Fibroblast of lung (primary cell): ENCODE data around the gene RANBP1. TPM values are rescaled to one million over a fixed set of nuclear protein-coding genes. Genes with fewer than 3 reads are reported as not detected.

Source experiments
- DNase-seq, 2 donors: peaks; one replicate each; pipeline versions ENCODE4 v3.0.0 to v3.0.0-alpha.2; 2010; ENCODE audit warnings: low read depth in 2 of 2
- H2AFZ ChIP-seq: 2 replicates; pipeline ENCODE4 v1.5.1; 2012; ENCODE audit warnings: low read length, control low read depth, inconsistent platforms
- H3K27ac ChIP-seq: 2 replicates; pipeline ENCODE4 v1.5.1; 2011; ENCODE audit warnings: low read length, control low read depth; ENCODE audit not compliant: insufficient read depth
- H3K27me3 ChIP-seq: 2 replicates; pipeline ENCODE4 v1.5.1; 2011; ENCODE audit warnings: mild to moderate bottlenecking, low read length; ENCODE audit not compliant: control insufficient read depth, insufficient read depth
- H3K36me3 ChIP-seq: 2 replicates; pipeline ENCODE4 v1.5.1; 2011; ENCODE audit warnings: low read length; ENCODE audit not compliant: control insufficient read depth, insufficient read depth
- H3K4me1 ChIP-seq: 2 replicates; pipeline ENCODE4 v1.5.1; 2011; ENCODE audit warnings: low read length; ENCODE audit not compliant: control insufficient read depth, insufficient read depth; ENCODE audit errors: extremely low read depth
- H3K4me2 ChIP-seq: 2 replicates; pipeline ENCODE4 v1.5.1; 2011; ENCODE audit warnings: low read length, control low read depth; ENCODE audit not compliant: insufficient read depth; ENCODE audit errors: extremely low read depth
- H3K4me3 ChIP-seq, 4 experiments: fragments of 200-600 bp in 1 of 4; sonication (generic) in 1 of 4; replicated peaks in 1 of 4; 2 replicates each; pipeline ENCODE4 v1.5.1; 2011 to 2016; ENCODE audit warnings: low read length in 4 of 4, low read depth in 3 of 4, mild to moderate bottlenecking in 3 of 4, control low read depth in 2 of 4, inconsistent platforms in 1 of 4, mixed read lengths in 1 of 4; ENCODE audit not compliant: insufficient read depth in 1 of 4; ENCODE audit errors: control extremely low read depth in 1 of 4
- H3K79me2 ChIP-seq: 2 replicates; pipeline ENCODE4 v1.5.1; 2012; ENCODE audit warnings: mild to moderate bottlenecking, low read length, inconsistent platforms; ENCODE audit not compliant: control insufficient read depth, insufficient read depth
- H3K9ac ChIP-seq: 2 replicates; pipeline ENCODE4 v1.5.1; 2011; ENCODE audit warnings: mild to moderate bottlenecking, low read length, control low read depth; ENCODE audit not compliant: insufficient read depth
- H3K9me3 ChIP-seq: 2 replicates; pipeline ENCODE4 v1.5.1; 2012; ENCODE audit warnings: low read depth, low read length; ENCODE audit not compliant: control insufficient read depth, insufficient read depth
- H4K20me1 ChIP-seq: 2 replicates; pipeline ENCODE4 v1.5.1; 2011; ENCODE audit warnings: low read length; ENCODE audit not compliant: control insufficient read depth, insufficient read depth; ENCODE audit errors: extremely low read depth
- EZH2 ChIP-seq: IDR thresholded peaks from 2 replicates; pipeline ENCODE4 v1.5.1; 2012; ENCODE audit warnings: low read length, control low read depth, mild to moderate bottlenecking; ENCODE audit errors: missing control alignments
- polyA plus RNA-seq, 2 donors: library from polyadenylated mRNA; depleted of rRNA in 1 of 2; stranded (reverse) in 1 of 2; unstranded in 1 of 2; fragments of >200 nt; gene quantifications; 2 replicates each; pipeline ENCODE4 v1.2.1, GENCODE V29; 2011 to 2012; ENCODE audit warnings: missing spikeins in 1 of 2
- total RNA-seq: library from RNA; depleted of rRNA; stranded (reverse); fragments of >200 nt; gene quantifications from 2 replicates; pipeline ENCODE4 v1.2.1, GENCODE V29; 2014
- TF ChIP-seq, protein P1 (sequence below), 2 donors: IDR thresholded peaks in 1 of 2; conservative IDR thresholded peaks in 1 of 2; 1 replicate in 1 of 2; 2 replicates in 1 of 2; pipeline ENCODE4 v1.5.1; 2011 to 2012; ENCODE audit warnings: low read length in 2 of 2, control low read depth in 1 of 2, inconsistent platforms in 1 of 2, low read depth in 1 of 2, mild to moderate bottlenecking in 1 of 2

The RANBP1 gene
- total and polyA plus RNA-seq, 2 donors (not counting 1 experiment from before 2014, with no cell fraction given): 88.5 to 178 TPM

DNA sequence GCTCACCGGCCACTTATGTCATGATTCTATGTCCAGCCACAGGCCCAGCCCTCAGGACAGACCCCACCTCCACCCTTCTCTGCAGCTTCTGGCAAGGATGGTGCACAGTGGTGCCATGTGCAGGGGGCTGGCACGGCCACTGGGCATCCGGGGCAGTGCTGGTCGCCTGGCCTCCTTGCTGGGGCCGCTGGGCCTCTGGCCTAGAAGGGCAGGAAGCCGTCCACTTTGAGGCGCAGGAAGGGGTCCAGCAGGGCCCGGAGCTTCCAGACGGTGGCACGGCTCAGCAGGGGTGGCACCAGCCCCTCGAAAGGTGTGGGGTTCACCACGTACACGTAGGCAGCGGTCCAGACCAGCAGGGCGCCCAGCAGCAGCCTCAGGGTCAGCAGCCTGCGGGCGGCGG, 32.5 kb downstream of the RANBP1 start:
- Histone ChIP-seq H4K20me1 (no peaks in the 10 kb centered on the region), H3K4me3 (no peak overlapping the region), H3K79me2 (no peaks in the 10 kb centered on the region), H3K9ac (no peak overlapping the region), H3K27me3 (no peaks in the 10 kb centered on the region), H3K9me3 (no peaks in the 10 kb centered on the region), H3K4me1 (no peaks in the 10 kb centered on the region), H3K4me2 (no peak overlapping the region), H3K36me3 (peaks cover 7% of the 10 kb centered on the region), H2AFZ (no peak overlapping the region), H3K27ac (no peak overlapping the region)
- no peak for DNase-seq
- TF ChIP-seq, protein P1, sequence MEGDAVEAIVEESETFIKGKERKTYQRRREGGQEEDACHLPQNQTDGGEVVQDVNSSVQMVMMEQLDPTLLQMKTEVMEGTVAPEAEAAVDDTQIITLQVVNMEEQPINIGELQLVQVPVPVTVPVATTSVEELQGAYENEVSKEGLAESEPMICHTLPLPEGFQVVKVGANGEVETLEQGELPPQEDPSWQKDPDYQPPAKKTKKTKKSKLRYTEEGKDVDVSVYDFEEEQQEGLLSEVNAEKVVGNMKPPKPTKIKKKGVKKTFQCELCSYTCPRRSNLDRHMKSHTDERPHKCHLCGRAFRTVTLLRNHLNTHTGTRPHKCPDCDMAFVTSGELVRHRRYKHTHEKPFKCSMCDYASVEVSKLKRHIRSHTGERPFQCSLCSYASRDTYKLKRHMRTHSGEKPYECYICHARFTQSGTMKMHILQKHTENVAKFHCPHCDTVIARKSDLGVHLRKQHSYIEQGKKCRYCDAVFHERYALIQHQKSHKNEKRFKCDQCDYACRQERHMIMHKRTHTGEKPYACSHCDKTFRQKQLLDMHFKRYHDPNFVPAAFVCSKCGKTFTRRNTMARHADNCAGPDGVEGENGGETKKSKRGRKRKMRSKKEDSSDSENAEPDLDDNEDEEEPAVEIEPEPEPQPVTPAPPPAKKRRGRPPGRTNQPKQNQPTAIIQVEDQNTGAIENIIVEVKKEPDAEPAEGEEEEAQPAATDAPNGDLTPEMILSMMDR (conservative IDR thresholded peaks at IDR 0.05 in 1 of 2, IDR thresholded peaks at IDR 0.05 in 1 of 2; ENCODE audit: low read depth in 1 of 2, low read length in 2 of 2): no peak
- TF ChIP-seq EZH2: no peak

DNA sequence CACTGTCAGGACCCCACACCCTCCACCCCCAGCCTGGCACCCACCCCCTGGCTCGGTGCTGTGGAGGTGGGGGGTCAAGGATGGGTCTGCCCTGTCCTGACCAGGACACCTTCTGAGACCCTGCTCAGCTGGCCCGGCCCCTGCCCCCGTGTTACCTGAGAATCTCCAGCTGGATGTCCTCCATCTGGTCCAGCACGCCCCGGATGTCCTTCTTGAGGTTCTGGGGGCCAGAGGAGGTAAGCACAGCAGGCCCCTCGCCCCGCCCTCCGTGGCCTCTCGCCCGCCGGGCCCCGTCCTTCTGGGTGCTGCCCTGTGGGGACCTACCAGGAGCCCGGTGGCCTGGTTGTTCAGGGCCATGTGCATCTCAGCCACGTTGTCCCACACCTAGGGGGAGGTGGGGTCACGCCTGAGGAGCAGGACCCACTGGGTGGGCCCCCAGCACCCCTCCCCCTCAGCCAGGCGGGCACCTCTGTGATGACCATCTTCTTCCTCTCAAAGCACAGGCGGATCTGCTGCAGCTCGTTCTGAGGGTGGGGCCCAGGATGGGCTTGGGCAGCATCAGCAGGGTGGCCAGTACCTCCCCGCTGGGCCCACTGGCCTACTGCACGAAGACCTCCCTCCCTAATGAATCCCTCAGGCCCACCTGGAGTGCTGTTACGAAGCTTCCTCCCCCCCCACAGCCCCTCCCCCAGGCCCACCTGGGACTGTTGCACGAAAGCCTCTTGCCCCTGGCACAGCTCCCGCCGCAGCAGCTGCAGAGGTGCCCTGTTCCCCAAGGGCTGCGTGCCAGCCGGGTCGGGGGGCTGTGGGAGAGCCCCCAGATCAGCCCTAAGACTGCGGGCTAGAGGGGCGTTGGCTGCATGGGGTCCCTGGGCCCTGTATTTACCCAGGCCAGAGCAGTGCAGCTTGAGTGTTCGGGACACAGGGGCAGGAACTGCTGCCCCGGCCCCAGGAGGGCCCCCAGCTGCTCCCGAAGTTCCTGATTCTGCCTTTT, 33.6 kb downstream of the RANBP1 start:
- Histone ChIP-seq H3K4me2 (no peak overlapping the region), H3K27ac (no peak overlapping the region), H3K79me2 (no peaks in the 10 kb centered on the region), H3K4me3 (no peak overlapping the region), H3K36me3 (peaks cover 3% of the 10 kb centered on the region), H3K9me3 (no peaks in the 10 kb centered on the region), H3K27me3 (no peaks in the 10 kb centered on the region), H3K4me1 (no peaks in the 10 kb centered on the region), H4K20me1 (no peaks in the 10 kb centered on the region), H3K9ac (no peak overlapping the region), H2AFZ (no peak overlapping the region)
- DNase-seq: no peak
- TF ChIP-seq EZH2: no peak

DNA sequence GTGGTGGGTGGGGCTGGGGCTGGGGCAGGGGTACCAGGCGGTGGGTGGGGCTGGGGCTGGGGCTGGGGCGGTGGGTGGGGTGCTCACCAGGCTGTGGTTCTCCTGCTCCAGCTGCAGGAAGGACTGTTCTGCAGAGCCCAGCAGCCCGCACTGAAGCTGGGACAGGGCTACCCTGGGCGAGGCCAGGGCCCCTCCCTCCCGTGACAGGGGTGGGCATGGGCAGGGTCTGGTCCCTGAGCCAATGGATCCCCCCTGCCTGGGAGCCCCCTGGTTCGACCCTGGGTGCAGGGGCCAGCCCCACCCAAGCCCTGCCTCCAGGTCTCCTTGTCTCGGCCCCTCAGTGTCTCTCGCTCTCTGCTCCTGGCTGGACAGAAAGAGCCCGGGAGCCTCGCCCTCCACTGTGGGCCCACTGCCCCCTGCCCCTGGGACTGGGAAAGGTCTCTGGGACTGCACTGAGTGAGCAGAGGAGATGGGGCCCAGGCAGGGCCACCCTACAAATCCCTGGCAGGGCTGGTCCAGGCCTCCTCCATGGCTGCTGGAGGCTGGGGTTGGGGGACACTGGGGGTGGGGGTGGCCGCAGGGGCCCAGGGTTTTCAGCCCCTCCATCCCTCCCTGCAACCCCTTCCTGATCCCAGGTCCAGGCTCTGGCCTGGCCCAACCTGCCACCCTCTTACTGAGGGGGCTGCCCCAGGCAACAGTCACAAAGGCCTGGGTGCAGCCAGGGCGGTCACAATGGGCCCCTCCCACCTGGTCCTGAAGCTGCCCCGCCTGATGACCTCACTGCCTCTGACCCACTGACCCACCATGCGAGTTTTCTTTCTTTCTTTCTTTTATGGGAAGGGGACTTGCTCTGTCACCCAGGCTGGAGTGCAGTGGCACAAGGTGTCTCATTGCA, 34.7 kb downstream of the RANBP1 start, which contains the start of gene CCDC188:
Gene CCDC188, minus strand, starts transcription at position 675 of the 895 bp plus-strand sequence. Its CDS starts 69 bp downstream, at position 606.
- no peaks in the 10 kb centered on the region for H4K20me1 ChIP-seq
- H3K36me3 ChIP-seq: no peaks in the 10 kb centered on the region
- no peaks in the 10 kb centered on the region for H3K9me3 ChIP-seq
- no peaks in the 10 kb centered on the region for H3K27me3 ChIP-seq
- H3K79me2 ChIP-seq: no peaks in the 10 kb centered on the region
- TF ChIP-seq, protein P1 (conservative IDR thresholded peaks at IDR 0.05 in 1 of 2, IDR thresholded peaks at IDR 0.05 in 1 of 2; ENCODE audit: low read depth in 1 of 2, low read length in 2 of 2): no peak
- no peak for TF ChIP-seq EZH2
- no peak within 1 kb of the TSS for H3K27ac ChIP-seq
- H2AFZ ChIP-seq: no peak within 1 kb of the TSS
- H3K4me2 ChIP-seq: no peak within 1 kb of the TSS
- no peaks in the 10 kb centered on the region for H3K4me1 ChIP-seq
- no peak within 1 kb of the TSS for H3K9ac ChIP-seq
- DNase-seq: no peak
- H3K4me3 ChIP-seq: no peak within 1 kb of the TSS
